HepG2 (cell line): Measurements from ENCODE around the gene KREMEN1. TPM values are rescaled to one million over a fixed set of nuclear protein-coding genes. Genes with fewer than 3 reads are reported as not detected.

ENCODE experiments used
- AGO2 ChIP-seq: fragments of 200-400 bp; formaldehyde crosslinking; optimal IDR thresholded peaks from 2 replicates; pipeline ENCODE3; 2017; ENCODE audit warnings: mild to moderate bottlenecking, low read depth, low read length, moderate library complexity
- ARNT2 ChIP-seq: sonication (generic); formaldehyde crosslinking; IDR thresholded peaks from 2 replicates; pipeline ENCODE4 v1.8.0; 2022; ENCODE audit warnings: mild to moderate bottlenecking, low read depth, missing genetic modification reagents, moderate library complexity
- BCL3 ChIP-seq: sonication (generic); formaldehyde crosslinking; IDR thresholded peaks from 2 replicates; pipeline ENCODE4 v1.5.1; 2020; ENCODE audit warnings: mild to moderate bottlenecking, missing genetic modification reagents, moderate library complexity
- DMTF1 ChIP-seq: sonication (generic); formaldehyde crosslinking; IDR thresholded peaks from 2 replicates; pipeline ENCODE4 v1.4.0; 2020; ENCODE audit warnings: mild to moderate bottlenecking, missing genetic modification reagents
- ERF ChIP-seq: IDR thresholded peaks from 2 replicates; pipeline ENCODE4 v1.6.1; 2018; ENCODE audit warnings: missing biosample characterization, missing genetic modification reagents
- JUN ChIP-seq: sonication (generic); formaldehyde crosslinking; IDR thresholded peaks from 2 replicates; pipeline ENCODE4 v1.4.0; 2020; ENCODE audit warnings: mild to moderate bottlenecking, missing genetic modification reagents
- KAT8 ChIP-seq: IDR thresholded peaks from 2 replicates; pipeline ENCODE4 v1.6.1; 2016; ENCODE audit warnings: missing genetic modification reagents, missing compliant biosample characterization
- KDM6A ChIP-seq: IDR thresholded peaks from 2 replicates; pipeline ENCODE4 v1.6.1; 2016; ENCODE audit warnings: low read depth
- LCORL ChIP-seq, 2 experiments: fragments of 450-650 bp in 1 of 2; sonication (generic) in 1 of 2; formaldehyde crosslinking in 1 of 2; IDR thresholded peaks; 2 replicates each; pipeline versions ENCODE4 v1.5.0 to v1.6.1; 2017 to 2020; ENCODE audit warnings: antibody characterized with exemption in 1 of 2, missing genetic modification reagents in 1 of 2
- MAX ChIP-seq: IDR thresholded peaks from 2 replicates; pipeline ENCODE4 v1.6.1; 2012; ENCODE audit warnings: inconsistent platforms
- MBD4 ChIP-seq: IDR thresholded peaks from 2 replicates; pipeline ENCODE4 v1.6.1; 2012; ENCODE audit warnings: low read length, inconsistent platforms, borderline replicate concordance
- MED1 ChIP-seq: sonication (generic); formaldehyde crosslinking; IDR thresholded peaks from 2 replicates; pipeline ENCODE4 v1.4.0; 2020; ENCODE audit warnings: missing genetic modification reagents
- MEIS2 ChIP-seq: sonication (generic); formaldehyde crosslinking; IDR thresholded peaks from 2 replicates; pipeline ENCODE4 v1.9.0; 2021; ENCODE audit warnings: mild to moderate bottlenecking, missing genetic modification reagents
- PBX2 ChIP-seq: IDR thresholded peaks from 2 replicates; pipeline ENCODE4 v1.6.1; 2016; ENCODE audit warnings: control low read depth
- RARA ChIP-seq: IDR thresholded peaks from 2 replicates; pipeline ENCODE4 v1.6.1; 2016; ENCODE audit warnings: missing genetic modification reagents, missing compliant biosample characterization
- REXO4 ChIP-seq: sonication (generic); formaldehyde crosslinking; IDR thresholded peaks from 2 replicates; pipeline ENCODE4 v1.8.0; 2022; ENCODE audit warnings: missing genetic modification reagents, mild to moderate bottlenecking, borderline replicate concordance
- SP5 ChIP-seq: IDR thresholded peaks from 2 replicates; pipeline ENCODE4 v1.6.1; 2016; ENCODE audit warnings: low read depth, borderline replicate concordance
- SRSF4 ChIP-seq: fragments of 200-400 bp; formaldehyde crosslinking; IDR thresholded peaks from one replicate; pipeline ENCODE4 v1.6.1; 2018; ENCODE audit warnings: mild to moderate bottlenecking, low read depth, low read length, moderate library complexity; ENCODE audit not compliant: poor library complexity, severe bottlenecking
- ZFP36 ChIP-seq: fragments of 150-350 bp; IDR thresholded peaks from 2 replicates; pipeline ENCODE4 v1.6.1; 2018; ENCODE audit warnings: borderline replicate concordance, low read length, low read depth; ENCODE audit not compliant: partially characterized antibody
- ZFP41 ChIP-seq: sonication (generic); formaldehyde crosslinking; IDR thresholded peaks from 2 replicates; pipeline ENCODE4 v1.4.0; 2020; ENCODE audit warnings: mild to moderate bottlenecking, missing genetic modification reagents, borderline replicate concordance
- ZGPAT ChIP-seq: IDR thresholded peaks from 2 replicates; pipeline ENCODE4 v1.6.1; 2016; ENCODE audit warnings: mild to moderate bottlenecking
- ZNF12 ChIP-seq: sonication (generic); formaldehyde crosslinking; IDR thresholded peaks from 2 replicates; pipeline ENCODE4 v1.5.0; 2020; ENCODE audit warnings: missing genetic modification reagents
- ZNF556 ChIP-seq: sonication (generic); formaldehyde crosslinking; IDR thresholded peaks from 2 replicates; pipeline ENCODE4 v1.4.0; 2020; ENCODE audit warnings: mild to moderate bottlenecking, missing genetic modification reagents, borderline replicate concordance
- ZNF709 ChIP-seq: sonication (generic); formaldehyde crosslinking; IDR thresholded peaks from 2 replicates; pipeline ENCODE4 v1.5.0; 2020; ENCODE audit warnings: mild to moderate bottlenecking, missing genetic modification reagents
- polyA plus RNA-seq, 8 experiments: library from polyadenylated mRNA; depleted of rRNA in 3 of 8; stranded (reverse) in 7 of 8; unstranded in 1 of 8; fragments of >200 nt; fragmentation: Illumina TruSeq in 4 of 8; extraction: Trizol in 4 of 8; gene quantifications; 2 replicates each; pipeline versions ENCODE4 v1.2.1 to v1.2.3, GENCODE V29; 2011 to 2016; ENCODE audit warnings: low read depth in 4 of 8, missing spikeins in 1 of 8, mixed read lengths in 1 of 8; ENCODE audit not compliant: insufficient read depth in 1 of 8
- total RNA-seq, 5 experiments: library from RNA; depleted of rRNA; stranded (reverse); fragments of >200 nt; fragmentation: Illumina TruSeq; extraction: Trizol; gene quantifications; 2 replicates each; pipeline ENCODE4 v1.2.3, GENCODE V29; 2016; ENCODE audit warnings: low read depth in 1 of 5

The KREMEN1 gene
- total and polyA plus RNA-seq, 2 of the 13 experiments (the other 11 are each of a cell fraction or from before 2014, with no cell fraction given): 9.8 to 13.8 TPM

GRCh38 chr22:29072193-29072978 lies 449 bp upstream of the KREMEN1 start (continued):
- TF ChIP-seq SRSF4 (no peak), JUN (CRISPR knock-in tag) (no peak), KAT8 (no peak), DMTF1 (CRISPR knock-in tag) (no peak), SP5 (CRISPR knock-in tag) (peak; percentile 48; the same call in 1 of the 2 replicates), ERF (CRISPR knock-in tag) (no peak), PBX2 (CRISPR knock-in tag) (peak; percentile 80), REXO4 (CRISPR knock-in tag) (no peak), ZNF12 (CRISPR knock-in tag) (0 out of 2 replicates have a peak, but pooled peaks have one; percentile 18), ARNT2 (CRISPR knock-in tag) (no peak), BCL3 (no peak), MAX (peak; percentile 22; the same call in 1 of the 2 replicates), ZFP41 (CRISPR knock-in tag) (0 out of 2 replicates have a peak, but pooled peaks have one; percentile 30), LCORL (IDR thresholded peaks at IDR 0.05) (no peak), LCORL (CRISPR knock-in tag; IDR thresholded peaks at IDR 0.05) (peak; percentile 25; the same call in 1 of the 2 replicates), MED1 (no peak), ZGPAT (no peak), MBD4 (no peak), ZNF709 (CRISPR knock-in tag) (no peak), AGO2 (no peak), MEIS2 (CRISPR knock-in tag) (no peak), KDM6A (no peak), ZFP36 (no peak), ZNF556 (no peak), RARA (CRISPR knock-in tag) (0 out of 2 replicates have a peak, but pooled peaks have one; percentile 18)
